Muscle layer of colon (tissue), 2 donors: ENCODE measurements around the gene SLC22A12.

Experiments
- H3K27ac ChIP-seq: one replicate; pipeline ENCODE4 v1.7.0; 2013; ENCODE audit warnings: low read depth, mild to moderate bottlenecking, low read length, moderate library complexity
- H3K27me3 ChIP-seq, 2 donors: one replicate each; pipeline ENCODE4 v1.7.0; 2013; ENCODE audit warnings: low read length in 2 of 2, mild to moderate bottlenecking in 2 of 2; ENCODE audit not compliant: insufficient read depth in 2 of 2, control insufficient read depth in 1 of 2
- H3K36me3 ChIP-seq: one replicate; pipeline ENCODE4 v1.7.0; 2013; ENCODE audit warnings: mild to moderate bottlenecking, low read length; ENCODE audit not compliant: insufficient read depth
- H3K4me1 ChIP-seq: one replicate; pipeline ENCODE4 v1.7.0; 2013; ENCODE audit warnings: mild to moderate bottlenecking, low read length; ENCODE audit not compliant: insufficient read depth
- H3K4me3 ChIP-seq, 2 donors: one replicate each; pipeline ENCODE4 v1.7.0; 2013; ENCODE audit warnings: low read length in 2 of 2, low read depth in 1 of 2, mild to moderate bottlenecking in 1 of 2, moderate library complexity in 1 of 2
- H3K9ac ChIP-seq: one replicate; pipeline ENCODE4 v1.7.0; 2013; ENCODE audit warnings: low read length
- H3K9me3 ChIP-seq: one replicate; pipeline ENCODE4 v1.7.0; 2013; ENCODE audit warnings: mild to moderate bottlenecking, low read length
- donor health status: abdominal sarcoma.
- donor health status: Adenocarcinoma of cecum.

The SLC22A12 gene

DNA sequence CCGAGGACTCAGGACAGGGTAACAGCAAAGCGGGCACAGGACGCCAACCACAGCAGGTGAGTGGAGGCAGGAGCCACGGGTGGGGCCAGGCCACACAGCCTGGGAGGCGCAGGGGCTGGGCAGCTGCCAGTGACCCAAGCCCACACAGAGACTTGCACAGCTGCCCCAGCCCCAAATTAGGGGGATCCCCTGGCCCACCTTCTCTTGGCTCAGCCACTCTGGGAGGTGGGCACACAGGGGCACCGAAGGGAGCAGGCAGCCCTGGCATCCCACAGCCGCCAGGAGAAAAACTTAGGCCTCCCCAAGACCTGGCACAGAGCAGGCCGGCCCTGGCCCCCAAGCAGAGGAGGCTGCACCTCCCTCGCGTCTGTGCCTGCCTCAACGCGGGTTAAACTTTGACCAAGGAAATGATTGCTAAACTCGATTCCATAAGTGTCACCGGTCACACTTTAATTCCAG, at the start of gene SLC22A12:
Gene SLC22A12, plus strand, starts transcription at position 458 of the 459 bp plus-strand sequence. CDS start 337 bp downstream, outside the sequence.
- Histone ChIP-seq H3K9me3 (no peaks in the 10 kb centered on the region), H3K27ac (no peak within 1 kb of the TSS), H3K4me3 (no peak within 1 kb of the TSS), H3K4me1 (no peaks in the 10 kb centered on the region), H3K27me3 (no peaks in the 10 kb centered on the region), H3K36me3 (no peaks in the 10 kb centered on the region), H3K9ac (no peak within 1 kb of the TSS)

DNA sequence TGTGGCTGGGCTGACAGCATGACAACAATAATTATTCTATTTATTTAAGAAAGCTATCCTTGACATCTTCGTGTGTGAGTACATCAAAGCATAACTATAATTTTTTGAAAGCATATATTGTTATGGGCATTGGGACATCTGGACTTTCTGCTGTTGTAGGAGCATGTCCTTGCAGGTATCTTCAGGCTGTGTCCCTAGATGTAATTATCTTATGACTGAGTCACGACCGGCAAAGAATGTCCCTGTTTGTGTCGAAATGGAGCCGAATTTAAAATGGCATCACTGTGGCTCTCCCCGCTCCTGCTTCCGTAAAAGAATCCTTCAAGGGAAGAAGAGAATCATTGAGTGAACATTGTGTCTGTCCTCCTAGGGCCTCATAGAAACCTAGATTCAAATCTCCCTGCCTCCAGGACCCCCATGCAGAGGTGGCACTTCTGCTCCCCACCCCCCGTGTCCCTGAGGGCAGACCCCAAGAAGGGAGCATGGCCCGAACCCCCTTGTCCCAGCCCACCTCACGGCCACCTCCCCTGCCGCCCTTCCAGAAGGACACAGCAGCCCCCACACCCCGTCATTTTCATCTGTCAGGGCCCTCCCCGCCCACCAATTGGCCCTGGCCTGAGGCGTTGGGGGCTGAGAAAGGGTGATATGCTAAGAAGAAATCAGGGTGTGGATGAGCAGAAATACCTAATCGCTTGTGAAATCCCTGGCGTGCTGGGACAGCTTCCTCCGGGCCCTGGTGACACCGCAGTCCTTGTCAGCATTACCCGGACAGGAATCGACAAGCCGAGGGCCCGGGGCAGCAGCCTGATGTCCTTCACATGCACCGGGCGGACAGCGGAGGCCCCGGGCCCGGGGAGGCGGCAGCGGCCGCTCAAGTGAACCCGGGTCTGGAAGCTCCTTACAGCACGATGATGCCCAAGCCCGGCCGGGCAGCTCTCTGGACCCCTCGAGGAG, 48.6 kb upstream of the SLC22A12 start:
- no peak overlapping the region for H3K9ac ChIP-seq
- no peaks in the 10 kb centered on the region for H3K36me3 ChIP-seq
- no peak overlapping the region for H3K27ac ChIP-seq
- no peaks in the 10 kb centered on the region for H3K4me1 ChIP-seq
- H3K27me3 ChIP-seq, result no peaks in the 10 kb centered on the region
- H3K4me3 ChIP-seq, result no peak overlapping the region
- no peaks in the 10 kb centered on the region for H3K9me3 ChIP-seq

GRCh38 chr11:64543818-64544217, 47.2 kb upstream of the SLC22A12 start:
- Histone ChIP-seq H3K27ac (no peak overlapping the region), H3K9ac (no peak overlapping the region), H3K9me3 (no peaks in the 10 kb centered on the region), H3K27me3 (no peaks in the 10 kb centered on the region), H3K4me3 (no peak overlapping the region), H3K4me1 (no peaks in the 10 kb centered on the region), H3K36me3 (no peaks in the 10 kb centered on the region)

DNA sequence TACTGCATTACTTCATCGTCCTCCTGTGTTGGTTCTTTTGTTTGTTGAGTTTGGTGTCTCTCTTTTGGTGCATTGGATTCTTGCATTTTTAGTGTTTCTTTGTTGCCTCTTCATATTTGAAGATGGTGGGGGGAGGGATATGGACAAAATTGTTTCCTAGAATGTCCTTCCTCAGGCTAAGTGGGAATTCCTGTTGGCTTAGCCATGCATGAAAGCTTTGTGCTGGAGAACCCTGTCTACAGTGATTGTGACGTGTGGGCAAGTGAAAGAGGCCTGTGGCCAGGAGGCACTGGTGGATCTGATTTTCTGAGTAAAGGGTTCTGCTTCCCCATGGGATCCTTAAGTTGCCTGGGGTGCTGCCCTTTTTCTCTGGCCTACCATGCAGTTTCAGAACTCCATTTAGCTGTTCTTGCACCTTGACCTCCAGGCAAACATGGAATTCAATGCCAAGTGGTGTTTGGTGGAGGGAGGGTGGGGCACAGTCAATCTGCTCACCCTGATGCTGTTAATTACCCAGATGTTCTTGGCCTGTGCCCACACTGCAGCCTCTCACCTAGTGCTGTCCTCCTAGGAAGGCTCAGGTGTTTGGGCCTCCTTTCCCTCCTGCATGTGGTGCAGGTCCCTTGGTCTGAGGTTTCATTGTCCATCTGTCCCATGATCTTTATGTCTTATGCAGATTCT, 46.3 kb upstream of the SLC22A12 start:
- H3K9ac ChIP-seq, result no peak overlapping the region
- no peak overlapping the region for H3K27ac ChIP-seq
- H3K27me3 ChIP-seq, result no peaks in the 10 kb centered on the region
- H3K9me3 ChIP-seq, result no peaks in the 10 kb centered on the region
- H3K4me3 ChIP-seq, result no peak overlapping the region
- no peaks in the 10 kb centered on the region for H3K36me3 ChIP-seq
- H3K4me1 ChIP-seq, result no peaks in the 10 kb centered on the region

DNA sequence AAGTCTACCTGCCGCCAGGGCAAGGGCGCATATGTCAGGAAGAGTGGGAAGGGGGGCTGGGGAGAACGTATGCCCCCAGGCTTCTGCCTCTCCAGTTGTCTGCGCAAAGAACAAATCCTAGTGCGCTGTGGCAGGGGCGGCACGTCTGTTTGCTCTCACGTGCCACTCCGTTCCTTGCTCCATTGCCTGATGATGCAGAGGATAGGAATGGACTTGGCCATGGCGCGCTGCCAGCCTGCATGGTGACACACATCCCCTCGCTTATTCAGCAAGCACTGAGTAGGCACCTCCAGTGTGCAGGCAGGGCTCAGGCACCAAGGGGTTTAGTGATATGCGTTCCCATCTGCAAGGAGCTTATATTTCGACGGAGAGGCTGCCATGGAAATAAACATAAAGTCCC, 45.4 kb upstream of the SLC22A12 start:
- Histone ChIP-seq H3K4me1 (no peaks in the 10 kb centered on the region), H3K9me3 (no peaks in the 10 kb centered on the region), H3K4me3 (no peak overlapping the region), H3K9ac (no peak overlapping the region), H3K27ac (no peak overlapping the region), H3K36me3 (no peaks in the 10 kb centered on the region), H3K27me3 (no peaks in the 10 kb centered on the region)

DNA sequence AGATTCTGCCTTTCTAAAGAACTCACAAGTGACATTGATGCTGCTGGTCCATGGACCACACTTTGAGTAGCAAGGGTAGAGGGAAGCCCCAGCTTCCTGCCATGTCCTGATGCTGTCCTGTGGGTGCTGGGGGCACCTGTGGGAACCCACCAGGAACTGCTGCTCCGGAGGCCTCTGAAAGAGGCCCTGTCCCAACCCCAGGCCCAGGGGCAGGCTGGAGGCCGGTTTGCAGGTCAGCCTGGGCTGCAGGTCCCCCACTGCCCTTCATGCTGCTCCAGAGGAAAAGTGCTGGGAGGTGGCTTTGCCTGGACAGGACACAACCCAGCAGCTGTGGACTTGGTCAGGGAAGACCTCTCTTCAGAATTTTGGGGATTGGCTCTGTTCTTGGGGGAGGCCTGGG, 44.8 kb upstream of the SLC22A12 start:
- Histone ChIP-seq H3K36me3 (no peaks in the 10 kb centered on the region), H3K9me3 (no peaks in the 10 kb centered on the region), H3K27ac (no peak overlapping the region), H3K4me3 (no peak overlapping the region), H3K27me3 (no peaks in the 10 kb centered on the region), H3K4me1 (no peaks in the 10 kb centered on the region), H3K9ac (no peak overlapping the region)

- Histone ChIP-seq H3K4me3 (no peak overlapping the region), H3K27me3 (no peaks in the 10 kb centered on the region), H3K36me3 (no peaks in the 10 kb centered on the region), H3K4me1 (no peaks in the 10 kb centered on the region), H3K9me3 (no peaks in the 10 kb centered on the region), H3K27ac (no peak overlapping the region), H3K9ac (no peak overlapping the region)
Observed at GRCh38 chr11:64546600-64546999, 44.4 kb upstream of the SLC22A12 start.

DNA sequence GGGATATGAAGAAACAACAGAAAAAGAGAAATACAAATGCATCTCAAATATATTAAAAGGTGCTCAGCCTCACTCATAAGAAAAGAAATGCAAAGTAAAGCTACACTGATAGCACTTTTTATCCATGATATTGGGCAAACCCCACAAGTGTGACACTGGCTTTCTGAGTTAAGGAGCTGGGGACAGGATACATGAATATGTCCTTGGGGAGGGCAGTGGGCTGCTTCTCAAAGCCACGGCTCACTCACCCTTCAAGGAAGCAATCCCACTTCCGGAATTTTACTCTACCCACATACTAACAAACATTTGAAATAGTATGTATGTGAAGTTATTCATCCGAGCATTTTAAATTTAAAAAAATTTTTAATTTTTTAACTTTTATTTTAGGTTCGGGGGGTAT, 41.1 kb upstream of the SLC22A12 start:
- peaks cover 18% of the 10 kb centered on the region for H3K4me1 ChIP-seq
- no peaks in the 10 kb centered on the region for H3K9me3 ChIP-seq
- H3K9ac ChIP-seq, result no peak overlapping the region
- H3K4me3 ChIP-seq, result no peak overlapping the region
- no peaks in the 10 kb centered on the region for H3K36me3 ChIP-seq
- no peaks in the 10 kb centered on the region for H3K27me3 ChIP-seq
- H3K27ac ChIP-seq, result no peak overlapping the region

DNA sequence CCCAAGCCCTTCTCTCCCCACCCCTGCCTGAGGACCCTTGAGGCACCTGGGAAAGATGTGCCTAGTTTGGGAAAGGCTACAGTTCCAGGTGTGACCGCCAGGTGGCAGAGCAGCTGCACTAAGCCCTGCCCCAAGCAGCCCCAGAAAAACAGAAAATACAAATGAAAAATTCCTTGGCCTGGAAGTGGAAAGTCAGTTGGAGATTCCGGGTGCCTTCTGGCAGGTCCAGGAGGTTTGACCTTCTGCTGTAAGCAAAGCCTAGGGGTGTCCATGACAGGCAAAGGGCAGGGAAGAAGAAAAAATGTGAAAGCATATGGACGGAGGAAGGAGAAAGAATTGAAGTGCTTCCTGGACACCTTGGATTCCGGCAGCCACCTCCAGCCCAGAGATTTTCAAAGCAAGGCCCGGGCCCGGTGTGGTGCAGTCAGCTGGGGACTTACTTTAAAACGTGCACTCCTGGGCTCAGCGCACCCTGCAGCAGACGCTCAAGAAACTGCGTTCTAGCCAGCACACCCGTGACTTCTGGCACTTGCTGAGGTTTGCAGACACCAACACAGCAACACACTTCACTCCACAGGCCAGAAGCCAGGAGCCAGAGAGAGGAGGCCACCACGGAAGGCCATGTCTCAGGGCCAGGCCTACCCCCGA, 37.3 kb upstream of the SLC22A12 start:
- Histone ChIP-seq H3K27ac (peak overlapping the region; percentile 79), H3K9ac (peak overlapping the region; percentile 28), H3K27me3 (no peaks in the 10 kb centered on the region), H3K9me3 (no peaks in the 10 kb centered on the region), H3K4me1 (peaks cover 27% of the 10 kb centered on the region), H3K4me3 (peak overlapping the region in 1 of 2 donors; percentile 7), H3K36me3 (no peaks in the 10 kb centered on the region)

GRCh38 chr11:64556044-64556720, 34.8 kb upstream of the SLC22A12 start:
- Histone ChIP-seq H3K4me3 (no peak overlapping the region), H3K27ac (peak overlapping the region; percentile 79), H3K27me3 (no peaks in the 10 kb centered on the region), H3K4me1 (peaks cover 27% of the 10 kb centered on the region), H3K36me3 (no peaks in the 10 kb centered on the region), H3K9me3 (no peaks in the 10 kb centered on the region), H3K9ac (no peak overlapping the region)

DNA sequence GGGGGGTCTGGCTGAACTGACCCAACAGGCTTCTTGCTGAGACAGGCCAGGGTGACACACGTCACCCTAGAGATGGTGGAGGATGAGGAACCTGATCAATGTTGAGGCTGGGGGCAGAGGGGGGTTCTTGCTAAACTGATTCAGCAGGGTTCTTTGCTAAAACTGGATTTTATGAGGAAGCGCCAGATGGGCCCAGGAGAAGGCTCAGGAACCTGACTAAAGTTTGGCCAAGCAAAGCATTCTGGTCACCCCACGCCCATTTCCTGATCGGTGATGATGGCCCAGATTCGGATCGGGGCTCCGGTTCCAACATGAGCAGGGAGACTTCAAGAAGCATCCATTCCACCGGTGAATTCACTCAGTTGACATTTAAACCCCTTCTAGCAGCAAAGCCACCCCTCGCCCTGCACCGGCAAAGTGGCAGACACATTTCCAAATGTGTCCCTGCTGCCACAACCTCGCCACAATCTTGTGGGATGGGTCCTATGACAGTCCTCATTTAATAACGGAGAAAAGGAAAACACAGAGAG, 34.2 kb upstream of the SLC22A12 start:
- no peak overlapping the region for H3K9ac ChIP-seq
- H3K27me3 ChIP-seq, result no peaks in the 10 kb centered on the region
- H3K4me1 ChIP-seq, result peaks cover 27% of the 10 kb centered on the region

More for the DNA sequence above, 34.2 kb upstream of the SLC22A12 start:
- H3K4me3 ChIP-seq, result no peak overlapping the region
- H3K27ac ChIP-seq, result no peak overlapping the region
- H3K9me3 ChIP-seq, result no peaks in the 10 kb centered on the region
- no peaks in the 10 kb centered on the region for H3K36me3 ChIP-seq
